Activated T-helper 17 cell treated with anti-CD3 and anti-CD28 coated beads, Interleukin-2, amount 50 U/mL, for 72 hours (primary cell): Measurements from ENCODE around the gene DPH3. TPM values are rescaled to one million over a fixed set of nuclear protein-coding genes. Genes with fewer than 3 reads are reported as not detected.

ENCODE experiments used
- ATAC-seq: fragments of 150-1000 bp; cut with Tn5 transposase; replicated peaks from 2 replicates; pipeline ENCODE4 v1.10.0; 2021; ENCODE audit warnings: mild to moderate bottlenecking, moderate library complexity
- H3K27ac Mint-ChIP-seq: one replicate; pipeline ENCODE4 v1.8.0; 2022; ENCODE audit warnings: mixed read lengths
- H3K27me3 Mint-ChIP-seq: one replicate; pipeline ENCODE4 v1.8.0; 2022; ENCODE audit warnings: mixed read lengths
- H3K36me3 Mint-ChIP-seq: one replicate; pipeline ENCODE4 v1.8.0; 2022; ENCODE audit warnings: low read depth, mild to moderate bottlenecking, mixed read lengths
- H3K4me1 Mint-ChIP-seq: one replicate; pipeline ENCODE4 v1.8.0; 2022; ENCODE audit warnings: mixed read lengths
- H3K4me3 Mint-ChIP-seq: one replicate; pipeline ENCODE4 v1.8.0; 2022; ENCODE audit warnings: mild to moderate bottlenecking, mixed read lengths
- H3K9me3 Mint-ChIP-seq: one replicate; pipeline ENCODE4 v1.8.0; 2022; ENCODE audit warnings: mixed read lengths
- total RNA-seq, 2 donors: library from RNA; stranded (reverse); gene quantifications; one replicate each; pipeline ENCODE4 v1.2.3, GENCODE V29; 2022

The DPH3 gene
- total RNA-seq, 2 donors from 2014 or later, result 10.0 to 22.5 TPM

- Mint-ChIP-seq H3K4me1 (peaks cover 6% of the 10 kb centered on the region), H3K27ac (no peak overlapping the region), H3K36me3 (no peaks in the 10 kb centered on the region)
Measured at GRCh38 chr3:16240229-16241023, 24.3 kb downstream of the DPH3 start.

GRCh38 chr3:16239780-16240179, 25.0 kb downstream of the DPH3 start:
- Mint-ChIP-seq H3K27me3 (peaks cover 5% of the 10 kb centered on the region), H3K9me3 (peaks cover 5% of the 10 kb centered on the region), H3K4me3 (no peak overlapping the region), H3K36me3 (no peaks in the 10 kb centered on the region), H3K4me1 (peaks cover 6% of the 10 kb centered on the region), H3K27ac (no peak overlapping the region)
- ATAC-seq, result peak; percentile 23

More at GRCh38 chr3:16240229-16241023, 24.3 kb downstream of the DPH3 start:
- ATAC-seq, result peak; percentile 64
- H3K9me3 Mint-ChIP-seq, result peaks cover 2% of the 10 kb centered on the region
- H3K4me3 Mint-ChIP-seq, result no peak overlapping the region
- H3K27me3 Mint-ChIP-seq, result peaks cover 2% of the 10 kb centered on the region

GRCh38 chr3:16239086-16239770, 25.5 kb downstream of the DPH3 start:
- Mint-ChIP-seq H3K4me1 (peaks cover 6% of the 10 kb centered on the region), H3K27ac (no peak overlapping the region), H3K36me3 (no peaks in the 10 kb centered on the region)

GRCh38 chr3:16236856-16237393, 27.8 kb downstream of the DPH3 start:
- Mint-ChIP-seq H3K4me1 (peaks cover 6% of the 10 kb centered on the region), H3K27me3 (peaks cover 9% of the 10 kb centered on the region), H3K36me3 (no peaks in the 10 kb centered on the region), H3K27ac (no peak overlapping the region), H3K9me3 (peaks cover 5% of the 10 kb centered on the region), H3K4me3 (no peak overlapping the region)
- no peak for ATAC-seq

More at GRCh38 chr3:16239086-16239770, 25.5 kb downstream of the DPH3 start:
- Mint-ChIP-seq H3K4me3 (no peak overlapping the region), H3K9me3 (peaks cover 5% of the 10 kb centered on the region), H3K27me3 (peaks cover 8% of the 10 kb centered on the region)
- no peak for ATAC-seq

GRCh38 chr3:16236030-16236639, 28.6 kb downstream of the DPH3 start:
- ATAC-seq, result no peak
- Mint-ChIP-seq H3K4me1 (peaks cover 6% of the 10 kb centered on the region), H3K9me3 (peaks cover 5% of the 10 kb centered on the region), H3K27ac (no peak overlapping the region), H3K36me3 (no peaks in the 10 kb centered on the region), H3K4me3 (no peak overlapping the region), H3K27me3 (peaks cover 9% of the 10 kb centered on the region)

GRCh38 chr3:16234281-16234680, 30.5 kb downstream of the DPH3 start:
- no peak overlapping the region for H3K27ac Mint-ChIP-seq
- no peak overlapping the region for H3K4me3 Mint-ChIP-seq
- no peaks in the 10 kb centered on the region for H3K4me1 Mint-ChIP-seq
- no peaks in the 10 kb centered on the region for H3K36me3 Mint-ChIP-seq
- H3K27me3 Mint-ChIP-seq, result peaks cover 9% of the 10 kb centered on the region
- no peak for ATAC-seq
- H3K9me3 Mint-ChIP-seq, result peaks cover 5% of the 10 kb centered on the region

GRCh38 chr3:16233806-16234205, 30.9 kb downstream of the DPH3 start:
- peaks cover 5% of the 10 kb centered on the region for H3K9me3 Mint-ChIP-seq
- H3K27me3 Mint-ChIP-seq, result peaks cover 9% of the 10 kb centered on the region
- no peaks in the 10 kb centered on the region for H3K36me3 Mint-ChIP-seq
- no peaks in the 10 kb centered on the region for H3K4me1 Mint-ChIP-seq
- no peak overlapping the region for H3K27ac Mint-ChIP-seq
- ATAC-seq, result no peak
- H3K4me3 Mint-ChIP-seq, result no peak overlapping the region

- no peak overlapping the region for H3K27ac Mint-ChIP-seq
- peaks cover 9% of the 10 kb centered on the region for H3K27me3 Mint-ChIP-seq
- peaks cover 5% of the 10 kb centered on the region for H3K9me3 Mint-ChIP-seq
- no peak overlapping the region for H3K4me3 Mint-ChIP-seq
- ATAC-seq, result no peak
- H3K36me3 Mint-ChIP-seq, result no peaks in the 10 kb centered on the region
- no peaks in the 10 kb centered on the region for H3K4me1 Mint-ChIP-seq
Measured at GRCh38 chr3:16231983-16232382, 32.8 kb downstream of the DPH3 start.

GRCh38 chr3:16229681-16230080, 35.1 kb downstream of the DPH3 start:
- no peaks in the 10 kb centered on the region for H3K4me1 Mint-ChIP-seq
- peaks cover 3% of the 10 kb centered on the region for H3K27me3 Mint-ChIP-seq
- H3K9me3 Mint-ChIP-seq, result no peaks in the 10 kb centered on the region
- H3K4me3 Mint-ChIP-seq, result no peak overlapping the region
- H3K27ac Mint-ChIP-seq, result no peak overlapping the region
- no peaks in the 10 kb centered on the region for H3K36me3 Mint-ChIP-seq
- no peak for ATAC-seq

- Mint-ChIP-seq H3K27me3 (no peaks in the 10 kb centered on the region), H3K4me1 (no peaks in the 10 kb centered on the region), H3K4me3 (no peak overlapping the region), H3K9me3 (no peaks in the 10 kb centered on the region), H3K27ac (no peak overlapping the region), H3K36me3 (no peaks in the 10 kb centered on the region)
- no peak for ATAC-seq
Measured at GRCh38 chr3:16227566-16227965, 37.2 kb downstream of the DPH3 start.

GRCh38 chr3:16224325-16224724, 40.4 kb downstream of the DPH3 start:
- no peaks in the 10 kb centered on the region for H3K9me3 Mint-ChIP-seq
- H3K27me3 Mint-ChIP-seq, result no peaks in the 10 kb centered on the region
- H3K4me1 Mint-ChIP-seq, result no peaks in the 10 kb centered on the region
- ATAC-seq, result no peak
- H3K36me3 Mint-ChIP-seq, result no peaks in the 10 kb centered on the region
- no peak overlapping the region for H3K4me3 Mint-ChIP-seq
- no peak overlapping the region for H3K27ac Mint-ChIP-seq

- Mint-ChIP-seq H3K9me3 (no peaks in the 10 kb centered on the region), H3K27ac (no peak overlapping the region), H3K27me3 (no peaks in the 10 kb centered on the region), H3K4me3 (no peak overlapping the region), H3K36me3 (no peaks in the 10 kb centered on the region), H3K4me1 (no peaks in the 10 kb centered on the region)
- ATAC-seq, result no peak
Measured at GRCh38 chr3:16222547-16222946, 42.2 kb downstream of the DPH3 start.

- Mint-ChIP-seq H3K36me3 (no peaks in the 10 kb centered on the region), H3K4me1 (no peaks in the 10 kb centered on the region), H3K27ac (no peak overlapping the region), H3K27me3 (no peaks in the 10 kb centered on the region), H3K9me3 (no peaks in the 10 kb centered on the region), H3K4me3 (no peak overlapping the region)
- no peak for ATAC-seq
Measured at GRCh38 chr3:16221990-16222389, 42.8 kb downstream of the DPH3 start.

- Mint-ChIP-seq H3K36me3 (no peaks in the 10 kb centered on the region), H3K4me3 (no peak overlapping the region), H3K9me3 (no peaks in the 10 kb centered on the region), H3K27ac (no peak overlapping the region), H3K27me3 (no peaks in the 10 kb centered on the region), H3K4me1 (no peaks in the 10 kb centered on the region)
- ATAC-seq, result no peak
Measured at GRCh38 chr3:16219777-16220176, 45.0 kb downstream of the DPH3 start.
